Sigmoid colon (tissue), 4 donors: ENCODE measurements around the gene TMOD1.

Experiments used
- CTCF ChIP-seq, 4 experiments: fragments of 450-650 bp in 3 of 4; fragments of 200-600 bp in 1 of 4; IDR thresholded peaks; one replicate each; pipeline ENCODE4 v1.5.1; 2016 to 2019; ENCODE audit warnings: antibody characterized with exemption in 4 of 4, mild to moderate bottlenecking in 3 of 4, moderate library complexity in 2 of 4
- EP300 ChIP-seq, 4 donors: sonication (generic); formaldehyde crosslinking; IDR thresholded peaks; one replicate each; pipeline ENCODE4 v1.6.1; 2017; ENCODE audit warnings: antibody characterized with exemption in 4 of 4
- POLR2A ChIP-seq, 2 donors: fragments of 450-650 bp; IDR thresholded peaks; one replicate each; pipeline ENCODE4 v1.6.1; 2016; ENCODE audit warnings: antibody characterized with exemption in 2 of 2, mild to moderate bottlenecking in 2 of 2, moderate library complexity in 2 of 2
- POLR2AphosphoS5 ChIP-seq, 4 donors: sonication (generic); formaldehyde crosslinking; IDR thresholded peaks; one replicate each; pipeline ENCODE4 v1.6.1; 2017; ENCODE audit warnings: antibody characterized with exemption in 4 of 4

- TF ChIP-seq CTCF (IDR thresholded peaks at IDR 0.05) (peak; percentile 74 to 82 (median 81)), POLR2A (IDR thresholded peaks at IDR 0.05) (no peak), EP300 (IDR thresholded peaks at IDR 0.05) (no peak), POLR2AphosphoS5 (IDR thresholded peaks at IDR 0.05) (peak in 2 of 4 donors; percentile 46 to 50)
Observed at GRCh38 chr9:97598461-97599288, 97.2 kb downstream of the TMOD1 start.
